HepG2 (cell line): ENCODE data around the gene PPP2R5B. TPM values are rescaled to one million over a fixed set of nuclear protein-coding genes. Genes with fewer than 3 reads are reported as not detected.

Source experiments
- ATAC-seq: fragments of 200-7000 bp; cut with Tn5 transposase; 3 replicates; pipeline ENCODE4 v1.9.1; 2020; ENCODE audit warnings: mild to moderate bottlenecking, moderate library complexity
- BruUV-seq: library from RNA; stranded (reverse); fragments of 400-500 nt; replicated peaks from 2 replicates; lab custom pipeline; 2021; lab: Mats Ljungman, UMichigan
- CTCF ChIA-PET: fragments of 300-600 bp; formaldehyde crosslinking; extraction: SDS; loops from one replicate; lab custom pipeline; 2021; ENCODE audit warnings: low total read pairs, inconsistent platforms, low intra/inter-chr PET ratio; lab: Yijun Ruan, JAX
- POLR2A ChIA-PET: fragments of 350-600 bp; sonication (Branson Sonifier 250); formaldehyde crosslinking; loops from one replicate; lab custom pipeline; 2020; ENCODE audit warnings: antibody characterized with exemption, inconsistent platforms; lab: Yijun Ruan, JAX
- DNase-seq: peaks from one replicate; pipeline ENCODE4 v3.0.0-alpha.2; 2015; ENCODE audit warnings: low spot score
- FAIRE-seq: peaks from 3 replicates; lab custom pipeline; 2011; peaks lifted over from hg19 to GRCh38; lab: Jason Lieb, UNC
- H2AFZ ChIP-seq: one replicate; pipeline ENCODE4 v1.6.1; 2011; ENCODE audit warnings: low read length, inconsistent platforms
- H3K27ac ChIP-seq: fragments of 300-600 bp; 3 replicates; pipeline ENCODE4 v1.8.0; 2011; ENCODE audit warnings: mixed run types, mild to moderate bottlenecking, mixed read lengths, low read length, inconsistent platforms; ENCODE audit not compliant: insufficient read depth; ENCODE audit errors: extremely low read length
- H3K27me3 ChIP-seq, 2 experiments: fragments of 200-600 bp in 1 of 2; 2 replicates in 1 of 2; 3 replicates in 1 of 2; pipeline versions ENCODE4 v1.6.0 to v1.8.0; 2011; ENCODE audit warnings: low read length in 2 of 2, mild to moderate bottlenecking in 2 of 2, moderate library complexity in 2 of 2, inconsistent platforms in 1 of 2; ENCODE audit not compliant: insufficient read depth in 2 of 2, control insufficient read depth in 1 of 2
- H3K36me3 ChIP-seq, 2 experiments: fragments of 200-600 bp in 1 of 2; replicated peaks in 1 of 2; 2 replicates in 1 of 2; 3 replicates in 1 of 2; pipeline versions ENCODE4 v1.5.1 to v1.8.0; 2011; ENCODE audit warnings: low read length in 2 of 2, inconsistent platforms in 1 of 2; ENCODE audit not compliant: insufficient read depth in 2 of 2, control insufficient read depth in 1 of 2
- H3K4me1 ChIP-seq: 2 replicates; pipeline ENCODE4 v1.5.1; 2012; ENCODE audit warnings: low read length, inconsistent platforms; ENCODE audit not compliant: insufficient read depth
- H3K4me2 ChIP-seq: 2 replicates; pipeline ENCODE4 v1.6.0; 2011; ENCODE audit warnings: low read depth, low read length, inconsistent platforms
- H3K4me3 ChIP-seq, 3 experiments: fragments of 200-600 bp in 1 of 3; sonication (generic), shearing (Covaris generic) in 1 of 3; replicated peaks in 1 of 3; 2 replicates each; pipeline ENCODE4 v1.5.1; 2011 to 2016; ENCODE audit warnings: low read length in 3 of 3, inconsistent platforms in 2 of 3, low read depth in 2 of 3, mild to moderate bottlenecking in 2 of 3, control low read depth in 1 of 3, mixed read lengths in 1 of 3; ENCODE audit not compliant: insufficient read depth in 1 of 3
- H3K79me2 ChIP-seq: one replicate; pipeline ENCODE4 v1.6.1; 2011; ENCODE audit warnings: low read length, inconsistent platforms; ENCODE audit not compliant: insufficient read depth
- H3K9ac ChIP-seq: 2 replicates; pipeline ENCODE4 v1.6.0; 2011; ENCODE audit warnings: mild to moderate bottlenecking, low read depth, low read length, inconsistent platforms; ENCODE audit not compliant: insufficient read depth
- H3K9me3 ChIP-seq: 2 replicates; pipeline ENCODE4 v1.5.1; 2012; ENCODE audit warnings: mild to moderate bottlenecking, low read length
- H4K20me1 ChIP-seq: 2 replicates; pipeline ENCODE4 v1.6.0; 2011; ENCODE audit warnings: inconsistent platforms, mild to moderate bottlenecking, low read length, moderate library complexity; ENCODE audit not compliant: insufficient read depth
- BORCS8-MEF2B ChIP-seq: sonication (generic); formaldehyde crosslinking; IDR thresholded peaks from 2 replicates; pipeline ENCODE4 v1.8.0; 2022; ENCODE audit warnings: mild to moderate bottlenecking, missing genetic modification reagents
- ESRRA ChIP-seq: sonication (generic); formaldehyde crosslinking; IDR thresholded peaks from 2 replicates; pipeline ENCODE4 v1.5.1; 2020; ENCODE audit warnings: mild to moderate bottlenecking, low read depth, missing genetic modification reagents
- HMGXB4 ChIP-seq, 2 experiments: sonication (generic) in 1 of 2; formaldehyde crosslinking in 1 of 2; IDR thresholded peaks; 2 replicates each; pipeline versions ENCODE4 v1.4.0 to v1.6.1; 2018 to 2020; ENCODE audit warnings: missing genetic modification reagents in 2 of 2, borderline replicate concordance in 1 of 2, low read depth in 1 of 2, mild to moderate bottlenecking in 1 of 2, missing biosample characterization in 1 of 2
- ISX ChIP-seq: sonication (generic); formaldehyde crosslinking; conservative IDR thresholded peaks from 2 replicates; pipeline ENCODE4 v1.5.0; 2020; ENCODE audit warnings: missing genetic modification reagents
- JARID2 ChIP-seq: sonication (generic); formaldehyde crosslinking; IDR thresholded peaks from 2 replicates; pipeline ENCODE4 v1.8.1; 2023; ENCODE audit warnings: missing genetic modification reagents, inconsistent platforms; ENCODE audit not compliant: insufficient replicate concordance
- NR2F6 ChIP-seq, 2 experiments: IDR thresholded peaks; 2 replicates each; pipeline ENCODE4 v1.6.1; 2016; ENCODE audit warnings: antibody characterized with exemption in 1 of 2, mild to moderate bottlenecking in 1 of 2
- WIZ ChIP-seq: sonication (generic); formaldehyde crosslinking; IDR thresholded peaks from 2 replicates; pipeline ENCODE4 v1.5.1; 2020; ENCODE audit warnings: mild to moderate bottlenecking, missing genetic modification reagents
- ZBTB20 ChIP-seq: sonication (generic); formaldehyde crosslinking; IDR thresholded peaks from 2 replicates; pipeline ENCODE4 v1.8.1; 2023; ENCODE audit warnings: missing genetic modification reagents, low read depth, mild to moderate bottlenecking, borderline replicate concordance
- ZNF790 ChIP-seq: sonication (generic); formaldehyde crosslinking; IDR thresholded peaks from 2 replicates; pipeline ENCODE4 v1.8.0; 2022; ENCODE audit warnings: missing genetic modification reagents, mild to moderate bottlenecking, borderline replicate concordance
- WGBS: methylation state at CpG from one replicate; pipeline ENCODE4 v1.1.6; 2017; ENCODE audit warnings: low lambda C conversion rate; 5-methylcytosine and 5-hydroxymethylcytosine counted together
- in situ Hi-C: cut with HindIII; loops from 2 replicates; pipeline ENCODE4 v1.10.0; 2017; ENCODE audit warnings: low pct_unique_long_range_greater_than_20kb; ENCODE audit not compliant: extremely low pct_ligation_motif_present
- intact Hi-C: fragments of 100-400 bp; cut with micrococcal nuclease; formaldehyde crosslinking; loops from one replicate; pipeline ENCODE4 v1.10.0; 2022; ENCODE audit not compliant: unreplicated experiment
- polyA plus RNA-seq, 8 experiments: library from polyadenylated mRNA; depleted of rRNA in 3 of 8; stranded (reverse) in 7 of 8; unstranded in 1 of 8; fragments of >200 nt; fragmentation: Illumina TruSeq in 4 of 8; extraction: Trizol in 4 of 8; gene quantifications; 2 replicates each; pipeline versions ENCODE4 v1.2.1 to v1.2.3, GENCODE V29; 2011 to 2016; ENCODE audit warnings: low read depth in 4 of 8, missing spikeins in 1 of 8, mixed read lengths in 1 of 8; ENCODE audit not compliant: insufficient read depth in 1 of 8
- total RNA-seq, 5 experiments: library from RNA; depleted of rRNA; stranded (reverse); fragments of >200 nt; fragmentation: Illumina TruSeq; extraction: Trizol; gene quantifications; 2 replicates each; pipeline ENCODE4 v1.2.3, GENCODE V29; 2016; ENCODE audit warnings: low read depth in 1 of 5
- TF ChIP-seq, protein P1 (sequence below): sonication (generic); formaldehyde crosslinking; IDR thresholded peaks from 2 replicates; pipeline ENCODE4 v1.5.1; 2020; ENCODE audit warnings: mild to moderate bottlenecking, missing genetic modification reagents
- TF ChIP-seq, protein P2 (sequence below): IDR thresholded peaks from 2 replicates; pipeline ENCODE4 v1.6.1; 2016; ENCODE audit warnings: low read depth
- TF ChIP-seq, protein P3 (sequence below): sonication (generic); formaldehyde crosslinking; IDR thresholded peaks from 2 replicates; pipeline ENCODE4 v1.5.1; 2020; ENCODE audit warnings: mild to moderate bottlenecking, missing genetic modification reagents, moderate library complexity

Gene PPP2R5B
- total and polyA plus RNA-seq, 2 of the 13 experiments (the other 11 are each of a cell fraction or from before 2014, with no cell fraction given) = 2.3 to 8.3 TPM

GRCh38 chr11:64888406-64888728 lies 36.1 kb upstream of the PPP2R5B start:
- Histone ChIP-seq H3K36me3 (no peaks in the 10 kb centered on the region), H3K9me3 (no peaks in the 10 kb centered on the region), H3K79me2 (peaks cover 27% of the 10 kb centered on the region), H3K4me2 (peak overlapping the region; percentile 98), H4K20me1 (peaks cover 10% of the 10 kb centered on the region; the same call in 1 of the 2 replicates), H3K27me3 (no peaks in the 10 kb centered on the region; a peak in 1 of 5 replicates), H3K9ac (peak overlapping the region; percentile 58), H2AFZ (no peak overlapping the region), H3K4me3 (peak overlapping the region; percentile 19 to 76 (median 42)), H3K27ac (peak overlapping the region; percentile 67), H3K4me1 (peaks cover 87% of the 10 kb centered on the region)
- in situ Hi-C loops = no loop called here
- intact Hi-C loops = loop anchor here (2.0 kb wide), 1 partner anchor 18 kb away; no protein-coding TSS in a partner anchor
- WGBS = 1% methylated on average over 7 of the region's 8 CpGs
- POLR2A ChIA-PET = interaction anchor here (0.7 to 11.5 kb wide), 12 partner anchors 12 to 373 kb away, joined by 3 to 132 read pairs (median 8); partner anchors contain the start of genes BATF2, EHD1, GPHA2 and POLA2
- no peak for FAIRE-seq
- BruUV-seq = no TSS peak
- DNase-seq = no peak
- CTCF ChIA-PET = interaction anchor here (1.5 kb wide), 1 partner anchor 41 kb away, joined by 16 read pairs; no protein-coding TSS in a partner anchor
- ATAC-seq = no peak
- TF ChIP-seq, protein P1, sequence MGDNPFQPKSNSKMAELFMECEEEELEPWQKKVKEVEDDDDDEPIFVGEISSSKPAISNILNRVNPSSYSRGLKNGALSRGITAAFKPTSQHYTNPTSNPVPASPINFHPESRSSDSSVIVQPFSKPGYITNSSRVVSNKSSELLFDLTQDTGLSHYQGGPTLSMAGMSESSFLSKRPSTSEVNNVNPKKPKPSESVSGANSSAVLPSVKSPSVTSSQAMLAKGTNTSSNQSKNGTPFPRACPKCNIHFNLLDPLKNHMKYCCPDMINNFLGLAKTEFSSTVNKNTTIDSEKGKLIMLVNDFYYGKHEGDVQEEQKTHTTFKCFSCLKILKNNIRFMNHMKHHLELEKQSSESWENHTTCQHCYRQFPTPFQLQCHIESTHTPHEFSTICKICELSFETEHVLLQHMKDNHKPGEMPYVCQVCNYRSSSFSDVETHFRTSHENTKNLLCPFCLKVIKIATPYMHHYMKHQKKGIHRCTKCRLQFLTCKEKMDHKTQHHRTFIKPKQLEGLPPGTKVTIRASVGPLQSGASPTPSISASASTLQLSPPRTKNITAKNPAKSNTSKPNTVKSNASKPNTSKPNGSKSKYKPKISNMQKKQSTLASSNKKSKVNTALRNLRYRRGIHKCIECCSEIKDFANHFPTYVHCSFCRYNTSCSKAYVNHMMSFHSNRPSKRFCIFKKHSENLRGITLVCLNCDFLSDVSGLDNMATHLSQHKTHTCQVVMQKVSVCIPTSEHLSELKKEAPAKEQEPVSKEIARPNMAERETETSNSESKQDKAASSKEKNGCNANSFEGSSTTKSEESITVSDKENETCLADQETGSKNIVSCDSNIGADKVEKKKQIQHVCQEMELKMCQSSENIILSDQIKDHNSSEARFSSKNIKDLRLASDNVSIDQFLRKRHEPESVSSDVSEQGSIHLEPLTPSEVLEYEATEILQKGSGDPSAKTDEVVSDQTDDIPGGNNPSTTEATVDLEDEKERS (CRISPR knock-in tag) = 0 out of 2 replicates have a peak, but pooled peaks have one; percentile 18
- no peak for TF ChIP-seq ZNF790 (CRISPR knock-in tag)
- TF ChIP-seq NR2F6 (IDR thresholded peaks at IDR 0.05) = peak; percentile 31; the same call in 1 of the 2 replicates
- no peak for TF ChIP-seq NR2F6 (CRISPR knock-in tag; IDR thresholded peaks at IDR 0.05)
- no peak for TF ChIP-seq ZBTB20
- no peak for TF ChIP-seq ESRRA (CRISPR knock-in tag)
- TF ChIP-seq BORCS8-MEF2B (CRISPR knock-in tag) = 0 out of 2 replicates have a peak, but pooled peaks have one; percentile 4
- 0 out of 2 replicates have a peak, but pooled peaks have one; percentile 43 for TF ChIP-seq WIZ (CRISPR knock-in tag)
- no peak for TF ChIP-seq JARID2 (CRISPR knock-in tag)
- TF ChIP-seq, protein P2, sequence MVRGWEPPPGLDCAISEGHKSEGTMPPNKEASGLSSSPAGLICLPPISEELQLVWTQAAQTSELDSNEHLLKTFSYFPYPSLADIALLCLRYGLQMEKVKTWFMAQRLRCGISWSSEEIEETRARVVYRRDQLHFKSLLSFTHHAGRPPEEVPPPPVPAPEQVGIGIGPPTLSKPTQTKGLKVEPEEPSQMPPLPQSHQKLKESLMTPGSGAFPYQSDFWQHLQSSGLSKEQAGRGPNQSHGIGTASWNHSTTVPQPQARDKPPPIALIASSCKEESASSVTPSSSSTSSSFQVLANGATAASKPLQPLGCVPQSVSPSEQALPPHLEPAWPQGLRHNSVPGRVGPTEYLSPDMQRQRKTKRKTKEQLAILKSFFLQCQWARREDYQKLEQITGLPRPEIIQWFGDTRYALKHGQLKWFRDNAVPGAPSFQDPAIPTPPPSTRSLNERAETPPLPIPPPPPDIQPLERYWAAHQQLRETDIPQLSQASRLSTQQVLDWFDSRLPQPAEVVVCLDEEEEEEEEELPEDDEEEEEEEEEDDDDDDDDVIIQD (CRISPR knock-in tag) = no peak
- TF ChIP-seq HMGXB4 (CRISPR knock-in tag; IDR thresholded peaks at IDR 0.05; ENCODE audit: borderline replicate concordance in 1 of 2, low read depth in 1 of 2) = 0 out of 4 replicates have a peak, but pooled peaks of 1 of the 2 experiments have one; percentile 2
- TF ChIP-seq ISX (CRISPR knock-in tag) = no peak
- TF ChIP-seq, protein P3, sequence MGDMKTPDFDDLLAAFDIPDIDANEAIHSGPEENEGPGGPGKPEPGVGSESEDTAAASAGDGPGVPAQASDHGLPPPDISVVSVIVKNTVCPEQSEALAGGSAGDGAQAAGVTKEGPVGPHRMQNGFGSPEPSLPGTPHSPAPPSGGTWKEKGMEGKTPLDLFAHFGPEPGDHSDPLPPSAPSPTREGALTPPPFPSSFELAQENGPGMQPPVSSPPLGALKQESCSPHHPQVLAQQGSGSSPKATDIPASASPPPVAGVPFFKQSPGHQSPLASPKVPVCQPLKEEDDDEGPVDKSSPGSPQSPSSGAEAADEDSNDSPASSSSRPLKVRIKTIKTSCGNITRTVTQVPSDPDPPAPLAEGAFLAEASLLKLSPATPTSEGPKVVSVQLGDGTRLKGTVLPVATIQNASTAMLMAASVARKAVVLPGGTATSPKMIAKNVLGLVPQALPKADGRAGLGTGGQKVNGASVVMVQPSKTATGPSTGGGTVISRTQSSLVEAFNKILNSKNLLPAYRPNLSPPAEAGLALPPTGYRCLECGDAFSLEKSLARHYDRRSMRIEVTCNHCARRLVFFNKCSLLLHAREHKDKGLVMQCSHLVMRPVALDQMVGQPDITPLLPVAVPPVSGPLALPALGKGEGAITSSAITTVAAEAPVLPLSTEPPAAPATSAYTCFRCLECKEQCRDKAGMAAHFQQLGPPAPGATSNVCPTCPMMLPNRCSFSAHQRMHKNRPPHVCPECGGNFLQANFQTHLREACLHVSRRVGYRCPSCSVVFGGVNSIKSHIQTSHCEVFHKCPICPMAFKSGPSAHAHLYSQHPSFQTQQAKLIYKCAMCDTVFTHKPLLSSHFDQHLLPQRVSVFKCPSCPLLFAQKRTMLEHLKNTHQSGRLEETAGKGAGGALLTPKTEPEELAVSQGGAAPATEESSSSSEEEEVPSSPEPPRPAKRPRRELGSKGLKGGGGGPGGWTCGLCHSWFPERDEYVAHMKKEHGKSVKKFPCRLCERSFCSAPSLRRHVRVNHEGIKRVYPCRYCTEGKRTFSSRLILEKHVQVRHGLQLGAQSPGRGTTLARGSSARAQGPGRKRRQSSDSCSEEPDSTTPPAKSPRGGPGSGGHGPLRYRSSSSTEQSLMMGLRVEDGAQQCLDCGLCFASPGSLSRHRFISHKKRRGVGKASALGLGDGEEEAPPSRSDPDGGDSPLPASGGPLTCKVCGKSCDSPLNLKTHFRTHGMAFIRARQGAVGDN (CRISPR knock-in tag) = peak; percentile 3
